ENCODE data around the gene SGCA.
A peak's percentile ranks its signal among the peaks of the same experiment; 100 is the strongest.

The SGCA gene

DNA sequence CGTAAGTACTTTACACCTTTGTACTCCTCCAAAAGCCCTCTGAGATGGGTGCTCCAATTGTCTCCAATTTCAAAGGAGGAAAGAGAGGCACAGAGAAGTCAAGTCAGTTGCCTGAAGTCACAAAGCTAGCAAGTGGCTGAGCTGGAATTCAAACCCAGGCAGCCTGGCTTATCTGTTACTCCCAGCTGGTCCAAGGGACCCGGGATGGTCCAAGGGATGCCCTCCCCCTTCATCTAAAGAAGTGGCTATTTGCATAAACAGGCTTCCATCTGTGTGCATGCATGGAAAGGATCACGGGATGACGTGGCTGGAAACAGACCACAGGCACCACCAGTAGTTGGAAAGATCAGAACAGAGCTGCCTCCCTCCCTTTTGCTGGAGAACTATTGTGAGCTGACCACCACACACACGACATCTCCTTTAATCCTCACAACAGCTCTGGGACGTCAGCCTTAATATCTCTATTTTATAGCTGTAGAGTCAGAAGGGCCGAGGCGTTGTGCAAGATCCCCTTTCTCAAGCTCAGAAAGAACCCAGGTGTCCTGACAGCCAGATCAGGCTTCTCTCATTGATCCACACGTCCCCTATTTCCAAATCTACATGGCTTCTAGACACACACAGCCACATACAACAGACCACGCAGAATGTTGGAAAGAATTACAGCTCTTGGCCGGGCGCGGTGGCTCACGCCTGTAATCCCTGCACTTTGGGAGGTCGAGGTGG lies 46.5 kb downstream of the SGCA start:
- Histone ChIP-seq H3K27me3 (replicated peaks; ENCODE audit: insufficient read depth, low read length) (peaks cover 28% of the 10 kb centered on the region), H3K27ac (ENCODE audit: low read length) (no peak overlapping the region), H3K9ac (ENCODE audit: low read length) (no peak overlapping the region), H3K9me3 (replicated peaks; ENCODE audit: insufficient read depth, low read length) (no peaks in the 10 kb centered on the region), H2AFZ (ENCODE audit: low read length) (no peak overlapping the region), H3K4me1 (ENCODE audit: low read length) (peaks cover 11% of the 10 kb centered on the region), H3K4me2 (ENCODE audit: low read depth, low read length) (no peak overlapping the region), H3K36me3 (replicated peaks; ENCODE audit: insufficient read depth, low read length) (no peaks in the 10 kb centered on the region), H4K20me1 (ENCODE audit: insufficient read depth, low read length) (no peaks in the 10 kb centered on the region), H3K9me2 (replicated peaks; ENCODE audit: insufficient read depth, low read length) (no peaks in the 10 kb centered on the region), H3K4me3 (ENCODE audit: low read length) (no peak overlapping the region), H3F3A (ENCODE audit: insufficient read depth, low read length) (no peaks in the 10 kb centered on the region), H3K79me2 (ENCODE audit: low read length) (no peaks in the 10 kb centered on the region)
- TF ChIP-seq EZH2phosphoT487 (IDR thresholded peaks at IDR 0.05; ENCODE audit: low read length) (no peak), CTCF (IDR thresholded peaks at IDR 0.05; ENCODE audit: low read length) (no peak), EZH2 (optimal IDR thresholded peaks at IDR 0.05; ENCODE audit: low read depth, low read length) (no peak)
- no peak for DNase-seq

GRCh38 chr17:50213026-50214022 lies 47.5 kb downstream of the SGCA start:
- 0 out of 2 replicates have a peak overlapping the region, but pooled peaks have one; percentile 6 for H3K4me2 ChIP-seq (ENCODE audit: low read depth, low read length)

More at GRCh38 chr17:50213026-50214022, 47.5 kb downstream of the SGCA start:
- H3K4me1 ChIP-seq (ENCODE audit: low read length) = peaks cover 11% of the 10 kb centered on the region
- H3K9me2 ChIP-seq (replicated peaks; ENCODE audit: insufficient read depth, low read length) = no peaks in the 10 kb centered on the region
- DNase-seq = peak; percentile 86
- H3K9ac ChIP-seq (ENCODE audit: low read length) = no peak overlapping the region
- H3K79me2 ChIP-seq (ENCODE audit: low read length) = no peaks in the 10 kb centered on the region
- no peaks in the 10 kb centered on the region for H4K20me1 ChIP-seq (ENCODE audit: insufficient read depth, low read length)
- H3K9me3 ChIP-seq (replicated peaks; ENCODE audit: insufficient read depth, low read length) = no peaks in the 10 kb centered on the region
- TF ChIP-seq EZH2phosphoT487 (IDR thresholded peaks at IDR 0.05; ENCODE audit: low read length) (no peak), EZH2 (optimal IDR thresholded peaks at IDR 0.05; ENCODE audit: low read depth, low read length) (no peak), CTCF (IDR thresholded peaks at IDR 0.05; ENCODE audit: low read length) (no peak; the same call in 1 of the 2 replicates)
- H3K27ac ChIP-seq (ENCODE audit: low read length) = no peak overlapping the region
- peaks cover 18% of the 10 kb centered on the region for H3K27me3 ChIP-seq (replicated peaks; ENCODE audit: insufficient read depth, low read length)
- H3F3A ChIP-seq (ENCODE audit: insufficient read depth, low read length) = no peaks in the 10 kb centered on the region
- H3K4me3 ChIP-seq (ENCODE audit: low read length) = no peak overlapping the region
- no peak overlapping the region for H2AFZ ChIP-seq (ENCODE audit: low read length)
- H3K36me3 ChIP-seq (replicated peaks; ENCODE audit: insufficient read depth, low read length) = no peaks in the 10 kb centered on the region

Measured in MM.1S (cell line).